Panc1 (cell line): ENCODE measurements around the gene DYNC2I2. TPM values are rescaled to one million over a fixed set of nuclear protein-coding genes. Genes with fewer than 3 reads are reported as not detected.

ENCODE experiments used
- ATAC-seq: fragments of 200-7000 bp; cut with Tn5 transposase; 2 replicates; pipeline ENCODE4 v1.9.1; 2020; ENCODE audit warnings: mild to moderate bottlenecking, moderate library complexity
- BruUV-seq: library from RNA; stranded (reverse); fragments of 400-500 nt; replicated peaks from 2 replicates; lab custom pipeline; 2021; lab: Mats Ljungman, UMichigan
- CTCF ChIA-PET: fragments of 300-600 bp; sonication (Branson Sonifier 250); formaldehyde crosslinking; loops from one replicate; lab custom pipeline; 2022; ENCODE audit warnings: antibody characterized with exemption; lab: Charles Lee
- POLR2A ChIA-PET: fragments of 300-600 bp; sonication (Branson Sonifier 250); formaldehyde crosslinking; loops from one replicate; lab custom pipeline; 2022; ENCODE audit warnings: antibody characterized with exemption; lab: Charles Lee
- DNase-seq: peaks from one replicate; pipeline ENCODE4 v3.0.0-alpha.2; 2010; ENCODE audit warnings: low read depth, low spot score
- H3K27ac ChIP-seq: 2 replicates; pipeline ENCODE4 v1.5.1; 2011; ENCODE audit warnings: mild to moderate bottlenecking, low read length, inconsistent platforms
- H3K27me3 ChIP-seq: fragments of 200-500 bp; sonication (Bioruptor generic); 2 replicates; pipeline ENCODE4 v1.6.0; 2014; ENCODE audit warnings: low read length, inconsistent platforms; ENCODE audit not compliant: control insufficient read depth, insufficient read depth
- H3K36me3 ChIP-seq: fragments of 200-500 bp; sonication (Bioruptor generic); 2 replicates; pipeline ENCODE4 v1.5.1; 2014; ENCODE audit warnings: inconsistent platforms, mild to moderate bottlenecking, low read length, moderate library complexity; ENCODE audit not compliant: control insufficient read depth, insufficient read depth
- H3K4me1 ChIP-seq: 2 replicates; pipeline ENCODE4 v1.5.1; 2011; ENCODE audit warnings: inconsistent platforms, mild to moderate bottlenecking, low read length, moderate library complexity; ENCODE audit not compliant: control insufficient read depth, insufficient read depth
- H3K4me3 ChIP-seq, 2 experiments: 2 replicates each; pipeline ENCODE4 v1.5.1; 2011 to 2012; ENCODE audit warnings: low read depth in 2 of 2, low read length in 2 of 2, mild to moderate bottlenecking in 2 of 2, inconsistent platforms in 1 of 2, moderate library complexity in 1 of 2
- H3K9me3 ChIP-seq: fragments of 200-500 bp; sonication (Bioruptor generic); 2 replicates; pipeline ENCODE4 v1.5.1; 2014; ENCODE audit warnings: low read depth, mild to moderate bottlenecking, inconsistent platforms, low read length, moderate library complexity; ENCODE audit not compliant: control insufficient read depth, insufficient read depth
- POLR2AphosphoS5 ChIP-seq: IDR thresholded peaks from 2 replicates; pipeline ENCODE4 v1.6.1; 2012; ENCODE audit warnings: mild to moderate bottlenecking, low read depth, low read length, moderate library complexity
- SIN3A ChIP-seq: IDR thresholded peaks from 2 replicates; pipeline ENCODE4 v1.6.1; 2012; ENCODE audit warnings: low read depth, mild to moderate bottlenecking, low read length, moderate library complexity, borderline replicate concordance; ENCODE audit not compliant: insufficient read depth
- TCF7L2 ChIP-seq: IDR thresholded peaks from 2 replicates; pipeline ENCODE4 v1.6.1; 2011; ENCODE audit warnings: mild to moderate bottlenecking, low read depth, low read length, inconsistent platforms
- in situ Hi-C: cut with HindIII; loops from 2 replicates; pipeline ENCODE4 v1.10.0; 2016; ENCODE audit warnings: low sequenced_read_pairs, low pct_unique_long_range_greater_than_20kb
- intact Hi-C: fragments of 100-400 bp; cut with micrococcal nuclease; formaldehyde crosslinking; loops from one replicate; pipeline ENCODE4 v1.10.0; 2022; ENCODE audit not compliant: unreplicated experiment
- total RNA-seq: library from RNA; stranded (reverse); gene quantifications from one replicate; pipeline ENCODE4 v1.2.1, GENCODE V29; 2021; ENCODE audit not compliant: unreplicated experiment
- TF ChIP-seq, protein P1 (sequence below), 2 experiments: IDR thresholded peaks; 2 replicates each; pipeline ENCODE4 v1.6.1; 2011 to 2012; ENCODE audit warnings: low read depth in 2 of 2, control low read depth in 1 of 2, low read length in 1 of 2, mild to moderate bottlenecking in 1 of 2, moderate library complexity in 1 of 2; ENCODE audit not compliant: insufficient read depth in 1 of 2
- TF ChIP-seq, protein P2 (sequence below): fragments of 450-650 bp; IDR thresholded peaks from 2 replicates; pipeline ENCODE4 v1.5.1; 2017; ENCODE audit warnings: mild to moderate bottlenecking

DYNC2I2 gene
- total RNA-seq, 1 experiment from 2014 or later = 78.1 TPM

GRCh38 chr9:128638580-128638979 lies 18.1 kb downstream of the DYNC2I2 start:
- POLR2A ChIA-PET = no interaction called here
- intact Hi-C loops = no loop called here
- H3K27ac ChIP-seq = no peak overlapping the region
- no peak overlapping the region for H3K4me3 ChIP-seq
- H3K27me3 ChIP-seq = no peaks in the 10 kb centered on the region
- in situ Hi-C loops = no loop called here
- no TSS peak for BruUV-seq
- H3K36me3 ChIP-seq = no peaks in the 10 kb centered on the region
- ATAC-seq (no peak), DNase-seq (no peak)
- CTCF ChIA-PET = no interaction called here
- TF ChIP-seq TCF7L2 (no peak), POLR2AphosphoS5 (no peak), SIN3A (no peak)
- TF ChIP-seq, protein P1, sequence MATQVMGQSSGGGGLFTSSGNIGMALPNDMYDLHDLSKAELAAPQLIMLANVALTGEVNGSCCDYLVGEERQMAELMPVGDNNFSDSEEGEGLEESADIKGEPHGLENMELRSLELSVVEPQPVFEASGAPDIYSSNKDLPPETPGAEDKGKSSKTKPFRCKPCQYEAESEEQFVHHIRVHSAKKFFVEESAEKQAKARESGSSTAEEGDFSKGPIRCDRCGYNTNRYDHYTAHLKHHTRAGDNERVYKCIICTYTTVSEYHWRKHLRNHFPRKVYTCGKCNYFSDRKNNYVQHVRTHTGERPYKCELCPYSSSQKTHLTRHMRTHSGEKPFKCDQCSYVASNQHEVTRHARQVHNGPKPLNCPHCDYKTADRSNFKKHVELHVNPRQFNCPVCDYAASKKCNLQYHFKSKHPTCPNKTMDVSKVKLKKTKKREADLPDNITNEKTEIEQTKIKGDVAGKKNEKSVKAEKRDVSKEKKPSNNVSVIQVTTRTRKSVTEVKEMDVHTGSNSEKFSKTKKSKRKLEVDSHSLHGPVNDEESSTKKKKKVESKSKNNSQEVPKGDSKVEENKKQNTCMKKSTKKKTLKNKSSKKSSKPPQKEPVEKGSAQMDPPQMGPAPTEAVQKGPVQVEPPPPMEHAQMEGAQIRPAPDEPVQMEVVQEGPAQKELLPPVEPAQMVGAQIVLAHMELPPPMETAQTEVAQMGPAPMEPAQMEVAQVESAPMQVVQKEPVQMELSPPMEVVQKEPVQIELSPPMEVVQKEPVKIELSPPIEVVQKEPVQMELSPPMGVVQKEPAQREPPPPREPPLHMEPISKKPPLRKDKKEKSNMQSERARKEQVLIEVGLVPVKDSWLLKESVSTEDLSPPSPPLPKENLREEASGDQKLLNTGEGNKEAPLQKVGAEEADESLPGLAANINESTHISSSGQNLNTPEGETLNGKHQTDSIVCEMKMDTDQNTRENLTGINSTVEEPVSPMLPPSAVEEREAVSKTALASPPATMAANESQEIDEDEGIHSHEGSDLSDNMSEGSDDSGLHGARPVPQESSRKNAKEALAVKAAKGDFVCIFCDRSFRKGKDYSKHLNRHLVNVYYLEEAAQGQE (IDR thresholded peaks at IDR 0.05; ENCODE audit: insufficient read depth in 1 of 2, low read depth in 2 of 2, low read length in 1 of 2) = no peak
- TF ChIP-seq, protein P2, sequence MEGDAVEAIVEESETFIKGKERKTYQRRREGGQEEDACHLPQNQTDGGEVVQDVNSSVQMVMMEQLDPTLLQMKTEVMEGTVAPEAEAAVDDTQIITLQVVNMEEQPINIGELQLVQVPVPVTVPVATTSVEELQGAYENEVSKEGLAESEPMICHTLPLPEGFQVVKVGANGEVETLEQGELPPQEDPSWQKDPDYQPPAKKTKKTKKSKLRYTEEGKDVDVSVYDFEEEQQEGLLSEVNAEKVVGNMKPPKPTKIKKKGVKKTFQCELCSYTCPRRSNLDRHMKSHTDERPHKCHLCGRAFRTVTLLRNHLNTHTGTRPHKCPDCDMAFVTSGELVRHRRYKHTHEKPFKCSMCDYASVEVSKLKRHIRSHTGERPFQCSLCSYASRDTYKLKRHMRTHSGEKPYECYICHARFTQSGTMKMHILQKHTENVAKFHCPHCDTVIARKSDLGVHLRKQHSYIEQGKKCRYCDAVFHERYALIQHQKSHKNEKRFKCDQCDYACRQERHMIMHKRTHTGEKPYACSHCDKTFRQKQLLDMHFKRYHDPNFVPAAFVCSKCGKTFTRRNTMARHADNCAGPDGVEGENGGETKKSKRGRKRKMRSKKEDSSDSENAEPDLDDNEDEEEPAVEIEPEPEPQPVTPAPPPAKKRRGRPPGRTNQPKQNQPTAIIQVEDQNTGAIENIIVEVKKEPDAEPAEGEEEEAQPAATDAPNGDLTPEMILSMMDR = no peak
- peaks cover 29% of the 10 kb centered on the region for H3K4me1 ChIP-seq
- H3K9me3 ChIP-seq = no peaks in the 10 kb centered on the region

- POLR2A ChIA-PET = no interaction called here
- no TSS peak for BruUV-seq
- no peak for DNase-seq
- Histone ChIP-seq H3K27me3 (no peaks in the 10 kb centered on the region), H3K4me1 (peaks cover 32% of the 10 kb centered on the region), H3K9me3 (no peaks in the 10 kb centered on the region), H3K4me3 (no peak overlapping the region), H3K36me3 (no peaks in the 10 kb centered on the region), H3K27ac (no peak overlapping the region)
- intact Hi-C loops (no loop called here), in situ Hi-C loops (no loop called here)
- no peak for ATAC-seq
- CTCF ChIA-PET = no interaction called here
- TF ChIP-seq, protein P1 (IDR thresholded peaks at IDR 0.05; ENCODE audit: insufficient read depth in 1 of 2, low read depth in 2 of 2, low read length in 1 of 2) = no peak
- TF ChIP-seq POLR2AphosphoS5 (no peak), TCF7L2 (no peak), SIN3A (no peak)
- TF ChIP-seq, protein P2 = no peak
Measured at GRCh38 chr9:128637656-128638055, 19.0 kb downstream of the DYNC2I2 start.
